GM18526 (cell line): Measurements from ENCODE around the gene ZNF428.

ENCODE experiments used
- POLR2A ChIP-seq: IDR thresholded peaks from 3 replicates; pipeline ENCODE4 v1.6.1; 2011; ENCODE audit not compliant: insufficient read length; ENCODE audit errors: extremely low read depth

The ZNF428 gene

GRCh38 chr19:43562226-43562697 lies 57.2 kb downstream of the ZNF428 start:
- TF ChIP-seq POLR2A: no peak

GRCh38 chr19:43561139-43561970 lies 58.1 kb downstream of the ZNF428 start:
- no peak for TF ChIP-seq POLR2A

GRCh38 chr19:43560687-43561086 lies 58.7 kb downstream of the ZNF428 start:
- no peak for TF ChIP-seq POLR2A
